Left cardiac atrium (tissue), 2 donors: ENCODE results near the gene CLEC1B. TPM values are rescaled to one million over a fixed set of nuclear protein-coding genes. Genes with fewer than 3 reads are reported as not detected.

ENCODE experiments used
- total RNA-seq, 2 donors: library from RNA; stranded (reverse); fragmentation: NEBNext Ultra II Directional; extraction: Animal tissue kit (Norgen Biotek cat#: 25700); gene quantifications; one replicate each; pipeline ENCODE4 v1.2.1, GENCODE V29; 2021
- donor health status: DM: no; HTN: yes; CAD: no; lungs with severe emphysema.
- donor health status: DM: yes; HTN: yes; CAD: no.

Gene CLEC1B
- total RNA-seq, 2 donors from 2014 or later, result not detected

Other genes starting within 250 kb of the CLEC1B start
- 1 to 10 TPM; 1.7 to 2.9 TPM for gene CD69, start 238.2 kb downstream of the CLEC1B start, total RNA-seq
- gene KLRF1, start 171.6 kb downstream of the CLEC1B start, total RNA-seq, result under 1 TPM; 0.27 to 0.31 TPM
- gene CLEC2B, start 129.8 kb downstream of the CLEC1B start, total RNA-seq, result 1 to 10 TPM; 3.9 to 8.6 TPM
- not detected for gene KLRF2, start 117.6 kb downstream of the CLEC1B start, total RNA-seq
- not detected for gene CLEC2A, start 66.8 kb downstream of the CLEC1B start, total RNA-seq
- gene CLEC12A, start 27.7 kb downstream of the CLEC1B start, total RNA-seq, result 10 to 100 TPM in 1 of 2 donors, 1 to 10 TPM in 1; 2.8 to 17.8 TPM
- gene CLEC12B, start 11.5 kb upstream of the CLEC1B start, total RNA-seq, result under 1 TPM in 1 of 2 donors, not detected in 1; 0.24 TPM
- not detected for gene CLEC9A, start 31.6 kb upstream of the CLEC1B start, total RNA-seq
- 1 to 10 TPM; 3.9 to 4.6 TPM for gene CLEC1A, start 99.9 kb upstream of the CLEC1B start, total RNA-seq
- 10 to 100 TPM in 1 of 2 donors, 1 to 10 TPM in 1; 7.4 to 10.4 TPM for gene CLEC7A, start 131.1 kb upstream of the CLEC1B start, total RNA-seq
- gene OLR1, start 173.0 kb upstream of the CLEC1B start, total RNA-seq, result under 1 TPM in 1 of 2 donors, not detected in 1; 0.60 TPM
- not detected for gene TMEM52B, start 179.9 kb upstream of the CLEC1B start, total RNA-seq
- gene GABARAPL1, start 213.8 kb upstream of the CLEC1B start, total RNA-seq, result 100 to 1,000 TPM; 167 to 280 TPM